PC-3 (cell line): ENCODE measurements around the gene MED15. TPM values are rescaled to one million over a fixed set of nuclear protein-coding genes. Genes with fewer than 3 reads are reported as not detected.

Experiments used
- ATAC-seq: fragments of 200-7000 bp; cut with Tn5 transposase; 2 replicates; pipeline ENCODE4 v1.9.1; 2020; ENCODE audit warnings: mild to moderate bottlenecking, moderate library complexity
- BruUV-seq: library from RNA; stranded (reverse); fragments of 400-500 nt; replicated peaks from 2 replicates; lab custom pipeline; 2021; lab: Mats Ljungman, UMichigan
- CTCF ChIA-PET: fragments of 300-600 bp; sonication (Branson Sonifier 250); formaldehyde crosslinking; loops from one replicate; lab custom pipeline; 2022; ENCODE audit warnings: antibody characterized with exemption; lab: Charles Lee
- POLR2A ChIA-PET: fragments of 300-600 bp; sonication (Branson Sonifier 250); formaldehyde crosslinking; loops from one replicate; lab custom pipeline; 2022; ENCODE audit warnings: antibody characterized with exemption; ENCODE audit not compliant: unreplicated experiment; lab: Charles Lee
- DNase-seq: peaks from one replicate; pipeline ENCODE4 v3.0.0-alpha.2; 2015
- H2AFZ ChIP-seq: fragments of 300-600 bp; sonication (generic); 2 replicates; pipeline ENCODE4 v1.6.0; 2016; ENCODE audit warnings: antibody characterized with exemption, low read length
- H3F3A ChIP-seq: fragments of 300-600 bp; sonication (generic); one replicate; pipeline ENCODE4 v1.6.0; 2017; ENCODE audit warnings: antibody characterized with exemption, low read length, control low read depth, mild to moderate bottlenecking; ENCODE audit not compliant: unreplicated experiment
- H3K27ac ChIP-seq: fragments of 300-600 bp; sonication (generic); 2 replicates; pipeline ENCODE4 v1.5.1; 2016; ENCODE audit warnings: mild to moderate bottlenecking, low read length
- H3K27me3 ChIP-seq: fragments of 300-600 bp; sonication (generic); 2 replicates; pipeline ENCODE4 v1.6.1; 2016; ENCODE audit warnings: low read length, mixed read lengths
- H3K36me3 ChIP-seq: fragments of 300-600 bp; sonication (generic); 2 replicates; pipeline ENCODE4 v1.6.1; 2016; ENCODE audit warnings: low read depth, mixed run types, low read length, mixed read lengths
- H3K4me1 ChIP-seq: fragments of 300-600 bp; sonication (generic); 2 replicates; pipeline ENCODE4 v1.5.1; 2016; ENCODE audit warnings: low read length; ENCODE audit not compliant: insufficient read depth
- H3K4me2 ChIP-seq: fragments of 300-600 bp; sonication (generic); 2 replicates; pipeline ENCODE4 v1.6.0; 2016; ENCODE audit warnings: low read length
- H3K4me3 ChIP-seq: fragments of 300-600 bp; sonication (generic); 2 replicates; pipeline ENCODE4 v1.5.1; 2016; ENCODE audit warnings: mild to moderate bottlenecking, low read length, mixed read lengths
- H3K79me2 ChIP-seq: fragments of 300-600 bp; sonication (generic); 2 replicates; pipeline ENCODE4 v1.6.1; 2017; ENCODE audit warnings: low read length, mixed read lengths
- H3K9ac ChIP-seq: fragments of 300-600 bp; sonication (generic); 2 replicates; pipeline ENCODE4 v1.6.0; 2016; ENCODE audit warnings: mild to moderate bottlenecking, low read length
- H3K9me2 ChIP-seq: fragments of 300-600 bp; sonication (generic); replicated peaks from 2 replicates; pipeline ENCODE4 v1.6.1; 2016; ENCODE audit warnings: mixed run types, low read length, mixed read lengths
- H3K9me3 ChIP-seq: fragments of 300-600 bp; sonication (generic); 2 replicates; pipeline ENCODE4 v1.6.1; 2016; ENCODE audit warnings: low read length, mixed read lengths
- H4K20me1 ChIP-seq: fragments of 300-600 bp; sonication (generic); 2 replicates; pipeline ENCODE4 v1.6.1; 2016; ENCODE audit warnings: low read length, mixed read lengths
- CTCF ChIP-seq: fragments of 300-600 bp; sonication (generic); conservative IDR thresholded peaks from 2 replicates; pipeline ENCODE4 v1.5.1; 2017; ENCODE audit warnings: antibody characterized with exemption, low read depth, mild to moderate bottlenecking, low read length
- EZH2 ChIP-seq: fragments of 300-600 bp; sonication (generic); IDR thresholded peaks from one replicate; pipeline ENCODE4 v1.6.1; 2017; ENCODE audit warnings: antibody characterized with exemption, mild to moderate bottlenecking, low read length; ENCODE audit not compliant: unreplicated experiment
- EZH2phosphoT487 ChIP-seq: fragments of 300-600 bp; sonication (generic); IDR thresholded peaks from 2 replicates; pipeline ENCODE4 v1.6.1; 2018; ENCODE audit warnings: mild to moderate bottlenecking, antibody characterized with exemption, low read length, borderline replicate concordance
- intact Hi-C: fragments of 100-400 bp; cut with micrococcal nuclease; formaldehyde crosslinking; loops from 2 replicates; pipeline ENCODE4 v1.9.0; 2023
- total RNA-seq: library from RNA; depleted of rRNA; stranded (reverse); fragments of >200 nt; gene quantifications from 2 replicates; pipeline ENCODE4 v1.2.3, GENCODE V29; 2014

Gene MED15
- total RNA-seq, 1 experiment from 2014 or later = 55.9 TPM

- POLR2A ChIA-PET = no interaction called here
- H3K4me1 ChIP-seq = no peaks in the 10 kb centered on the region
- no peak overlapping the region for H3K4me2 ChIP-seq
- no peaks in the 10 kb centered on the region for H3F3A ChIP-seq
- intact Hi-C loops = no loop called here
- H3K36me3 ChIP-seq = no peaks in the 10 kb centered on the region
- H3K9me3 ChIP-seq = no peaks in the 10 kb centered on the region
- H3K9ac ChIP-seq = no peak overlapping the region
- ATAC-seq (no peak), DNase-seq (no peak)
- CTCF ChIA-PET = no interaction called here
- H3K4me3 ChIP-seq = no peak overlapping the region
- H3K27ac ChIP-seq = no peak overlapping the region
- H3K27me3 ChIP-seq = no peaks in the 10 kb centered on the region
- no TSS peak for BruUV-seq
- H3K79me2 ChIP-seq = no peaks in the 10 kb centered on the region
- no peaks in the 10 kb centered on the region for H4K20me1 ChIP-seq
- H2AFZ ChIP-seq = no peak overlapping the region
- no peak for TF ChIP-seq CTCF
- no peak for TF ChIP-seq EZH2phosphoT487
- no peak for TF ChIP-seq EZH2
- H3K9me2 ChIP-seq = no peaks in the 10 kb centered on the region
These were observed 48.3 kb upstream of the MED15 start for GRCh38 chr22:20459152-20459542.

- no TSS peak for BruUV-seq
- intact Hi-C loops = no loop called here
- no peak overlapping the region for H3K9ac ChIP-seq
- H3K27me3 ChIP-seq = no peaks in the 10 kb centered on the region
- H3K9me3 ChIP-seq = no peaks in the 10 kb centered on the region
- no peaks in the 10 kb centered on the region for H3F3A ChIP-seq
- H3K36me3 ChIP-seq = no peaks in the 10 kb centered on the region
- H3K27ac ChIP-seq = no peak overlapping the region
- no peaks in the 10 kb centered on the region for H3K4me1 ChIP-seq
- H3K4me3 ChIP-seq = no peak overlapping the region
- no peaks in the 10 kb centered on the region for H3K79me2 ChIP-seq
- ChIA-PET POLR2A (no interaction called here), CTCF (no interaction called here)
- ATAC-seq = no peak
- H3K9me2 ChIP-seq = no peaks in the 10 kb centered on the region
- no peaks in the 10 kb centered on the region for H4K20me1 ChIP-seq
- no peak overlapping the region for H2AFZ ChIP-seq
- DNase-seq = no peak
- H3K4me2 ChIP-seq = no peak overlapping the region
- TF ChIP-seq EZH2 = no peak
- TF ChIP-seq CTCF = no peak
- TF ChIP-seq EZH2phosphoT487 = no peak
These were observed 47.5 kb upstream of the MED15 start for GRCh38 chr22:20459862-20460261.

- H3K4me1 ChIP-seq = no peaks in the 10 kb centered on the region
- H3K9ac ChIP-seq = no peak overlapping the region
- no peaks in the 10 kb centered on the region for H3K79me2 ChIP-seq
- DNase-seq = no peak
- no peak overlapping the region for H3K27ac ChIP-seq
- no peaks in the 10 kb centered on the region for H3K9me3 ChIP-seq
- no peaks in the 10 kb centered on the region for H3F3A ChIP-seq
- no peaks in the 10 kb centered on the region for H3K9me2 ChIP-seq
- no peaks in the 10 kb centered on the region for H4K20me1 ChIP-seq
- no peak overlapping the region for H3K4me2 ChIP-seq
- CTCF ChIA-PET = no interaction called here
- no peaks in the 10 kb centered on the region for H3K36me3 ChIP-seq
- BruUV-seq = no TSS peak
- H3K4me3 ChIP-seq = no peak overlapping the region
- POLR2A ChIA-PET = no interaction called here
- no peak overlapping the region for H2AFZ ChIP-seq
- no peaks in the 10 kb centered on the region for H3K27me3 ChIP-seq
- TF ChIP-seq CTCF = no peak
- TF ChIP-seq EZH2phosphoT487 = no peak
- no peak for TF ChIP-seq EZH2
- ATAC-seq = no peak
- intact Hi-C loops = no loop called here
These were observed 43.9 kb upstream of the MED15 start for GRCh38 chr22:20463324-20464095.
